Prostate gland (tissue), 2 donors: ENCODE results near the gene DESI1. TPM values are rescaled to one million over a fixed set of nuclear protein-coding genes. Genes with fewer than 3 reads are reported as not detected.
A peak's percentile ranks its signal among the peaks of the same experiment; 100 is the strongest.

Experiments
- DNase-seq: peaks from one replicate; pipeline ENCODE4 v3.0.0-alpha.2; 2019; ENCODE audit warnings: low spot score
- H3K27ac ChIP-seq, 2 donors: fragments of 200-600 bp; sonication (generic); 2 replicates each; pipeline ENCODE4 v1.5.1; 2017 to 2019
- H3K27me3 ChIP-seq: fragments of 200-600 bp; sonication (generic); replicated peaks from 2 replicates; pipeline ENCODE4 v1.5.1; 2019; ENCODE audit not compliant: insufficient read depth
- H3K36me3 ChIP-seq, 2 donors: fragments of 200-600 bp; sonication (generic); 1 replicate in 1 of 2; 2 replicates in 1 of 2; pipeline versions ENCODE4 v1.5.1 to v1.8.1; 2017 to 2019
- H3K4me1 ChIP-seq: fragments of 200-600 bp; sonication (generic); replicated peaks from 2 replicates; pipeline ENCODE4 v1.5.1; 2019
- H3K4me3 ChIP-seq, 2 donors: fragments of 200-600 bp; sonication (generic); 2 replicates each; pipeline ENCODE4 v1.5.1; 2017 to 2019
- H3K9me3 ChIP-seq: fragments of 200-600 bp; sonication (generic); 2 replicates; pipeline ENCODE4 v1.5.1; 2017
- CTCF ChIP-seq, 4 experiments: fragments of 200-600 bp in 2 of 4; fragments of 450-650 bp in 2 of 4; sonication (generic) in 2 of 4; IDR thresholded peaks; 1 replicate in 3 of 4; 2 replicates in 1 of 4; pipeline ENCODE4 v1.5.1; 2016 to 2019; ENCODE audit warnings: antibody characterized with exemption in 4 of 4, mild to moderate bottlenecking in 2 of 4, moderate library complexity in 2 of 4
- POLR2A ChIP-seq: fragments of 450-650 bp; IDR thresholded peaks from one replicate; pipeline ENCODE4 v1.6.1; 2016; ENCODE audit warnings: antibody characterized with exemption, mild to moderate bottlenecking
- POLR2AphosphoS5 ChIP-seq: sonication (generic); formaldehyde crosslinking; IDR thresholded peaks from one replicate; pipeline ENCODE4 v1.6.1; 2017; ENCODE audit warnings: antibody characterized with exemption
- WGBS: methylation state at CpG from one replicate; pipeline ENCODE4 v1.1.5; 2018; 5-methylcytosine and 5-hydroxymethylcytosine counted together
- intact Hi-C: fragments of 100-400 bp; cut with DNase I; formaldehyde crosslinking; loops from one replicate; pipeline ENCODE4 v1.14.2; 2022
- total RNA-seq, 2 donors: library from RNA; depleted of rRNA; stranded (reverse); fragments of >200 nt; gene quantifications; one replicate each; pipeline ENCODE4 v1.1.0, GENCODE V29; 2016

The DESI1 gene
- total RNA-seq, 2 donors from 2014 or later = 16.0 to 22.9 TPM

GRCh38 chr22:41598891-41599635 is 21.8 kb downstream of the DESI1 start:
- WGBS = 68% methylated on average over 8 of the region's 8 CpGs
- no peaks in the 10 kb centered on the region for H3K4me1 ChIP-seq
- no peak for TF ChIP-seq CTCF (IDR thresholded peaks at IDR 0.05)
- no peak for TF ChIP-seq POLR2AphosphoS5
- TF ChIP-seq POLR2A = no peak
- H3K9me3 ChIP-seq = no peaks in the 10 kb centered on the region
- no peak overlapping the region for H3K4me3 ChIP-seq
- DNase-seq = no peak
- intact Hi-C loops = loop anchor here (5.0 kb wide), 1 partner anchor 57 kb away; the partner anchor contains the start of gene POLR3H
- H3K36me3 ChIP-seq = no peaks in the 10 kb centered on the region
- no peaks in the 10 kb centered on the region for H3K27me3 ChIP-seq
- H3K27ac ChIP-seq = no peak overlapping the region

- TF ChIP-seq POLR2A (no peak), CTCF (IDR thresholded peaks at IDR 0.05) (no peak), POLR2AphosphoS5 (no peak)
- H3K4me3 ChIP-seq = no peak overlapping the region
- no peak for DNase-seq
- H3K4me1 ChIP-seq = no peaks in the 10 kb centered on the region
- no peak overlapping the region for H3K27ac ChIP-seq
- intact Hi-C loops = loop anchor here (5.0 kb wide), 1 partner anchor 56 kb away; the partner anchor contains the start of gene POLR3H
- H3K27me3 ChIP-seq = no peaks in the 10 kb centered on the region
- 74% methylated on average over 5 of the region's 5 CpGs for WGBS
- H3K9me3 ChIP-seq = no peaks in the 10 kb centered on the region
- no peaks in the 10 kb centered on the region for H3K36me3 ChIP-seq
Observed at GRCh38 chr22:41598081-41598480, 22.8 kb downstream of the DESI1 start.

- H3K4me3 ChIP-seq = no peak overlapping the region
- TF ChIP-seq POLR2A (no peak), POLR2AphosphoS5 (no peak), CTCF (IDR thresholded peaks at IDR 0.05) (no peak)
- H3K4me1 ChIP-seq = no peaks in the 10 kb centered on the region
- no peaks in the 10 kb centered on the region for H3K9me3 ChIP-seq
- H3K27me3 ChIP-seq = no peaks in the 10 kb centered on the region
- no peak overlapping the region for H3K27ac ChIP-seq
- H3K36me3 ChIP-seq = no peaks in the 10 kb centered on the region
- intact Hi-C loops = loop anchor here (5.0 kb wide), 1 partner anchor 55 kb away; the partner anchor contains the start of gene POLR3H
- DNase-seq = no peak
- 66% methylated on average over 2 of the region's 2 CpGs for WGBS
Observed at GRCh38 chr22:41597635-41597953, 23.2 kb downstream of the DESI1 start.

GRCh38 chr22:41596776-41597634 is 23.8 kb downstream of the DESI1 start:
- DNase-seq = peak; percentile 38
- Histone ChIP-seq H3K27ac (no peak overlapping the region), H3K9me3 (no peaks in the 10 kb centered on the region), H3K4me1 (no peaks in the 10 kb centered on the region), H3K36me3 (no peaks in the 10 kb centered on the region), H3K4me3 (no peak overlapping the region), H3K27me3 (no peaks in the 10 kb centered on the region)
- WGBS = 43% methylated on average over 13 of the region's 13 CpGs
- intact Hi-C loops = loop anchor here (5.0 kb wide), 1 partner anchor 55 kb away; the partner anchor contains the start of gene POLR3H
- no peak for TF ChIP-seq POLR2A
- peak in 3 of 4 experiments; percentile 41 to 83 (median 71) for TF ChIP-seq CTCF (IDR thresholded peaks at IDR 0.05)
